Measurements from ENCODE around the gene ATG4D.
"Not testable (repeated sequence)": the region's sequence is repeated elsewhere in the genome, so short reads cannot be mapped to it uniquely, and the experiment has no call there.

ATG4D gene

GRCh38 chr19:10568826-10569651 lies 25.3 kb downstream of the ATG4D start, which contains the start of gene CDKN2D:
CDKN2D (minus strand) TSS chr19:10568979; CDS start chr19:10568653, 326 bp downstream.
- peaks cover 27% of the 10 kb centered on the region for H4K20me1 ChIP-seq (ENCODE audit: insufficient read depth, low read length)
- H3K9ac ChIP-seq (ENCODE audit: low read depth, low read length): peak within 1 kb of the TSS; percentile 89
- H3K27me3 ChIP-seq (ENCODE audit: insufficient read depth, low read length, poor library complexity): no peaks in the 10 kb centered on the region
- peak; percentile 10 for TF ChIP-seq CTCF (IDR thresholded peaks at IDR 0.05; ENCODE audit: borderline replicate concordance, extremely low read depth, low read length, poor library complexity, severe bottlenecking)
- no peak for TF ChIP-seq EZH2 (IDR thresholded peaks at IDR 0.05; ENCODE audit: borderline replicate concordance, low read depth, low read length, severe bottlenecking)
- H3K4me3 ChIP-seq (ENCODE audit: low read depth in 1 of 2, low read length in 2 of 2): peak within 1 kb of the TSS; percentile 53 to 83; a peak in 3 of 4 replicates
- H3K27ac ChIP-seq (ENCODE audit: low read length): peak within 1 kb of the TSS; percentile 100
- H3K4me1 ChIP-seq (ENCODE audit: insufficient read depth, low read length): peaks cover 60% of the 10 kb centered on the region
- peak; percentile 83 for ATAC-seq (ENCODE audit: insufficient read depth, low read depth)
- peak within 1 kb of the TSS; percentile 90 for H3K4me2 ChIP-seq (ENCODE audit: insufficient read depth, low read length)
- peaks cover 39% of the 10 kb centered on the region for H3K79me2 ChIP-seq (ENCODE audit: insufficient read depth, low read length)
- H3K9me3 ChIP-seq (ENCODE audit: insufficient read depth, low read length, severe bottlenecking): no peaks in the 10 kb centered on the region
- peak within 1 kb of the TSS; percentile 58 for H2AFZ ChIP-seq (ENCODE audit: low read depth, low read length)
- peak; percentile 100 for DNase-seq
- H3K36me3 ChIP-seq (ENCODE audit: insufficient read depth, low read length): peaks cover 18% of the 10 kb centered on the region; the same call in 1 of the 2 replicates

GRCh38 chr19:10573793-10574192 lies 30.1 kb downstream of the ATG4D start:
- H3K9ac ChIP-seq (ENCODE audit: low read depth, low read length); H3K9me3 ChIP-seq (ENCODE audit: insufficient read depth, low read length, severe bottlenecking); H3K36me3 ChIP-seq (ENCODE audit: insufficient read depth, low read length); H3K79me2 ChIP-seq (ENCODE audit: insufficient read depth, low read length); DNase-seq; H3K27ac ChIP-seq (ENCODE audit: low read length); H2AFZ ChIP-seq (ENCODE audit: low read depth, low read length); H3K4me3 ChIP-seq (ENCODE audit: low read depth in 1 of 2, low read length in 2 of 2); H4K20me1 ChIP-seq (ENCODE audit: insufficient read depth, low read length); H3K27me3 ChIP-seq (ENCODE audit: insufficient read depth, low read length, poor library complexity); ATAC-seq (ENCODE audit: insufficient read depth, low read depth); H3K4me2 ChIP-seq (ENCODE audit: insufficient read depth, low read length): not testable (repeated sequence)
- peaks cover 22% of the 10 kb centered on the region for H3K4me1 ChIP-seq (ENCODE audit: insufficient read depth, low read length)

GRCh38 chr19:10574462-10574861 lies 30.8 kb downstream of the ATG4D start:
- Histone ChIP-seq H2AFZ (ENCODE audit: low read depth, low read length) (no peak overlapping the region), H3K36me3 (ENCODE audit: insufficient read depth, low read length) (no peaks in the 10 kb centered on the region), H3K4me3 (ENCODE audit: low read depth in 1 of 2, low read length in 2 of 2) (no peak overlapping the region), H3K27me3 (ENCODE audit: insufficient read depth, low read length, poor library complexity) (no peaks in the 10 kb centered on the region), H3K27ac (ENCODE audit: low read length) (no peak overlapping the region), H3K9me3 (ENCODE audit: insufficient read depth, low read length, severe bottlenecking) (no peaks in the 10 kb centered on the region), H3K4me1 (ENCODE audit: insufficient read depth, low read length) (peaks cover 20% of the 10 kb centered on the region), H3K4me2 (ENCODE audit: insufficient read depth, low read length) (no peak overlapping the region), H3K79me2 (ENCODE audit: insufficient read depth, low read length) (peaks cover 5% of the 10 kb centered on the region), H4K20me1 (ENCODE audit: insufficient read depth, low read length) (no peaks in the 10 kb centered on the region), H3K9ac (ENCODE audit: low read depth, low read length) (no peak overlapping the region)
- DNase-seq: no peak
- no peak for TF ChIP-seq EZH2 (IDR thresholded peaks at IDR 0.05; ENCODE audit: borderline replicate concordance, low read depth, low read length, severe bottlenecking)
- TF ChIP-seq CTCF (IDR thresholded peaks at IDR 0.05; ENCODE audit: borderline replicate concordance, extremely low read depth, low read length, poor library complexity, severe bottlenecking): no peak
- ATAC-seq (ENCODE audit: insufficient read depth, low read depth): no peak

- Histone ChIP-seq H3K9ac (ENCODE audit: low read depth, low read length) (no peak overlapping the region), H3K27me3 (ENCODE audit: insufficient read depth, low read length, poor library complexity) (no peaks in the 10 kb centered on the region), H3K27ac (ENCODE audit: low read length) (no peak overlapping the region), H3K79me2 (ENCODE audit: insufficient read depth, low read length) (no peaks in the 10 kb centered on the region; the same call in 1 of the 2 replicates), H3K4me3 (ENCODE audit: low read depth in 1 of 2, low read length in 2 of 2) (no peak overlapping the region), H2AFZ (ENCODE audit: low read depth, low read length) (no peak overlapping the region), H3K4me2 (ENCODE audit: insufficient read depth, low read length) (no peak overlapping the region), H3K4me1 (ENCODE audit: insufficient read depth, low read length) (peaks cover 13% of the 10 kb centered on the region), H3K9me3 (ENCODE audit: insufficient read depth, low read length, severe bottlenecking) (no peaks in the 10 kb centered on the region), H3K36me3 (ENCODE audit: insufficient read depth, low read length) (no peaks in the 10 kb centered on the region), H4K20me1 (ENCODE audit: insufficient read depth, low read length) (no peaks in the 10 kb centered on the region)
- TF ChIP-seq EZH2 (IDR thresholded peaks at IDR 0.05; ENCODE audit: borderline replicate concordance, low read depth, low read length, severe bottlenecking): no peak
- TF ChIP-seq CTCF (IDR thresholded peaks at IDR 0.05; ENCODE audit: borderline replicate concordance, extremely low read depth, low read length, poor library complexity, severe bottlenecking): no peak
- DNase-seq (no peak), ATAC-seq (ENCODE audit: insufficient read depth, low read depth) (no peak)
Observed at GRCh38 chr19:10575011-10575716, 31.5 kb downstream of the ATG4D start.

Measured in DND-41 (cell line).